Smooth muscle cell (in vitro differentiated cells): Measurements from ENCODE around the gene DUSP22. TPM values are rescaled to one million over a fixed set of nuclear protein-coding genes. Genes with fewer than 3 reads are reported as not detected.

ENCODE experiments used
- DNase-seq: peaks from one replicate; lab custom pipeline; 2025; ENCODE audit not compliant: unreplicated experiment; lab: John Stamatoyannopoulos, UW
- H2AFZ ChIP-seq: fragments of 200-600 bp; sonication (generic); 2 replicates; pipeline ENCODE4 v1.6.0; 2016; ENCODE audit warnings: antibody characterized with exemption, low read depth, mild to moderate bottlenecking
- H3F3A ChIP-seq: fragments of 200-600 bp; sonication (generic); 2 replicates; pipeline ENCODE4 v1.6.0; 2017; ENCODE audit warnings: antibody characterized with exemption, low read depth
- H3K27ac ChIP-seq: fragments of 200-600 bp; sonication (generic); 2 replicates; pipeline ENCODE4 v1.5.1; 2016; ENCODE audit warnings: low read depth, mild to moderate bottlenecking
- H3K27me3 ChIP-seq: fragments of 200-600 bp; sonication (generic); 2 replicates; pipeline ENCODE4 v1.6.1; 2016; ENCODE audit warnings: low read depth, mild to moderate bottlenecking
- H3K36me3 ChIP-seq: fragments of 200-600 bp; sonication (generic); 2 replicates; pipeline ENCODE4 v1.5.1; 2016; ENCODE audit warnings: low read depth
- H3K4me1 ChIP-seq: fragments of 200-600 bp; sonication (generic); 2 replicates; pipeline ENCODE4 v1.5.1; 2016; ENCODE audit warnings: low read depth
- H3K4me2 ChIP-seq: fragments of 200-600 bp; sonication (generic); 2 replicates; pipeline ENCODE4 v1.6.0; 2016; ENCODE audit warnings: mild to moderate bottlenecking
- H3K4me3 ChIP-seq: fragments of 200-600 bp; sonication (generic); 2 replicates; pipeline ENCODE4 v1.5.1; 2016; ENCODE audit warnings: mild to moderate bottlenecking
- H3K79me2 ChIP-seq: fragments of 200-600 bp; sonication (generic); 2 replicates; pipeline ENCODE4 v1.6.0; 2016; ENCODE audit warnings: low read depth, mild to moderate bottlenecking
- H3K9ac ChIP-seq: fragments of 200-600 bp; sonication (generic); 2 replicates; pipeline ENCODE4 v1.6.0; 2016; ENCODE audit warnings: low read depth
- H3K9me3 ChIP-seq: fragments of 200-600 bp; sonication (generic); replicated peaks from 2 replicates; pipeline ENCODE4 v1.5.1; 2016; ENCODE audit warnings: low read depth
- H4K20me1 ChIP-seq: fragments of 200-600 bp; sonication (generic); 2 replicates; pipeline ENCODE4 v1.6.0; 2016; ENCODE audit warnings: low read depth
- WGBS: methylation state at CpG from one replicate; pipeline ENCODE4 v1.1.7; 2016; ENCODE audit warnings: low lambda C conversion rate; 5-methylcytosine and 5-hydroxymethylcytosine counted together
- polyA plus RNA-seq: library from polyadenylated mRNA; unstranded; fragments of >200 nt; fragmentation: Nextera tagmentation; extraction: Ambion mirVana; gene quantifications from 2 replicates; pipeline ENCODE4 v1.2.1, GENCODE V29; 2016
- total RNA-seq: library from RNA; depleted of rRNA; stranded (reverse); fragments of >200 nt; gene quantifications from 2 replicates; pipeline ENCODE4 v1.2.3, GENCODE V29; 2014
- TF ChIP-seq, protein P1 (sequence below): fragments of 200-600 bp; sonication (generic); IDR thresholded peaks from 2 replicates; pipeline ENCODE4 v1.5.1; 2017; ENCODE audit warnings: borderline replicate concordance, mild to moderate bottlenecking, antibody characterized with exemption; ENCODE audit not compliant: insufficient read depth, poor library complexity, severe bottlenecking

Gene DUSP22
- total and polyA plus RNA-seq, 2 experiments from 2014 or later = 16.3 to 19.1 TPM

- TF ChIP-seq, protein P1, sequence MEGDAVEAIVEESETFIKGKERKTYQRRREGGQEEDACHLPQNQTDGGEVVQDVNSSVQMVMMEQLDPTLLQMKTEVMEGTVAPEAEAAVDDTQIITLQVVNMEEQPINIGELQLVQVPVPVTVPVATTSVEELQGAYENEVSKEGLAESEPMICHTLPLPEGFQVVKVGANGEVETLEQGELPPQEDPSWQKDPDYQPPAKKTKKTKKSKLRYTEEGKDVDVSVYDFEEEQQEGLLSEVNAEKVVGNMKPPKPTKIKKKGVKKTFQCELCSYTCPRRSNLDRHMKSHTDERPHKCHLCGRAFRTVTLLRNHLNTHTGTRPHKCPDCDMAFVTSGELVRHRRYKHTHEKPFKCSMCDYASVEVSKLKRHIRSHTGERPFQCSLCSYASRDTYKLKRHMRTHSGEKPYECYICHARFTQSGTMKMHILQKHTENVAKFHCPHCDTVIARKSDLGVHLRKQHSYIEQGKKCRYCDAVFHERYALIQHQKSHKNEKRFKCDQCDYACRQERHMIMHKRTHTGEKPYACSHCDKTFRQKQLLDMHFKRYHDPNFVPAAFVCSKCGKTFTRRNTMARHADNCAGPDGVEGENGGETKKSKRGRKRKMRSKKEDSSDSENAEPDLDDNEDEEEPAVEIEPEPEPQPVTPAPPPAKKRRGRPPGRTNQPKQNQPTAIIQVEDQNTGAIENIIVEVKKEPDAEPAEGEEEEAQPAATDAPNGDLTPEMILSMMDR = no peak
- H3F3A ChIP-seq = no peaks in the 10 kb centered on the region
- H3K4me2 ChIP-seq = no peak overlapping the region
- H3K9ac ChIP-seq = no peak overlapping the region
- DNase-seq = no peak
- WGBS = 82% methylated on average over 16 of the region's 16 CpGs
- H2AFZ ChIP-seq = no peak overlapping the region
- H3K4me3 ChIP-seq = no peak overlapping the region
- no peaks in the 10 kb centered on the region for H4K20me1 ChIP-seq
- no peaks in the 10 kb centered on the region for H3K4me1 ChIP-seq
- H3K36me3 ChIP-seq = no peaks in the 10 kb centered on the region
- H3K79me2 ChIP-seq = no peaks in the 10 kb centered on the region
- H3K27ac ChIP-seq = no peak overlapping the region
- H3K9me3 ChIP-seq = peaks cover 9% of the 10 kb centered on the region
- no peaks in the 10 kb centered on the region for H3K27me3 ChIP-seq
Observed at GRCh38 chr6:361411-362132, 69.3 kb downstream of the DUSP22 start.

GRCh38 chr6:362231-362923, 70.1 kb downstream of the DUSP22 start:
- Histone ChIP-seq H3K36me3 (no peaks in the 10 kb centered on the region), H3K4me3 (no peak overlapping the region), H4K20me1 (no peaks in the 10 kb centered on the region), H3K27me3 (no peaks in the 10 kb centered on the region), H2AFZ (no peak overlapping the region), H3F3A (no peaks in the 10 kb centered on the region), H3K9ac (no peak overlapping the region), H3K4me1 (no peaks in the 10 kb centered on the region), H3K4me2 (no peak overlapping the region), H3K79me2 (no peaks in the 10 kb centered on the region), H3K27ac (no peak overlapping the region), H3K9me3 (peaks cover 9% of the 10 kb centered on the region)
- DNase-seq = no peak
- WGBS = 84% methylated on average over 14 of the region's 14 CpGs
- TF ChIP-seq, protein P1 = no peak

DNA sequence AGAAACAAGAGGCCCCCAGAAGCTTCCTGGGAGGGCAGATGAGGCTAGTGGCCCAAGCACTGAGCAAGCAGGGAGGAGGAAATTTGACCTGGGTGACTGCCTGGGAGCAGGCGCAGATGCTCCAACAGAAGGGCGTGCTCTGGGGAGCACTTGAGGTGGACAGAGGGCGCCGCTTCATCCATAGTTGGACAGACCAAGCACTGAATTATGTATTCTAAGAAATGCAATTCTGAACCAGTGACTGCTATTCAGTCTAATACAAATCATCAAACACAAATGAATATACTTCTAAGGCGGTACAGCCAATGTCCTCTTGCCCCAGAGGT, 70.6 kb downstream of the DUSP22 start:
- peaks cover 9% of the 10 kb centered on the region for H3K9me3 ChIP-seq
- no peaks in the 10 kb centered on the region for H3K36me3 ChIP-seq
- H2AFZ ChIP-seq = no peak overlapping the region
- TF ChIP-seq, protein P1 = no peak
- no peak overlapping the region for H3K27ac ChIP-seq
- H3K4me3 ChIP-seq = no peak overlapping the region
- H3F3A ChIP-seq = no peaks in the 10 kb centered on the region
- 83% methylated on average over 5 of the region's 5 CpGs for WGBS
- no peak overlapping the region for H3K4me2 ChIP-seq
- no peak for DNase-seq
- no peaks in the 10 kb centered on the region for H3K27me3 ChIP-seq
- H3K9ac ChIP-seq = no peak overlapping the region
- H3K79me2 ChIP-seq = no peaks in the 10 kb centered on the region
- H4K20me1 ChIP-seq = no peaks in the 10 kb centered on the region
- H3K4me1 ChIP-seq = no peaks in the 10 kb centered on the region
